Astrocyte (in vitro differentiated cells and primary cell): ENCODE measurements around the gene ATG4D. TPM values are rescaled to one million over a fixed set of nuclear protein-coding genes. Genes with fewer than 3 reads are reported as not detected.

Experiments used
- DNase-seq: peaks from one replicate; pipeline ENCODE4 v3.0.0-alpha.2; 2010; ENCODE audit warnings: low read depth
- FAIRE-seq: peaks from 2 replicates; lab custom pipeline; 2011; peaks lifted over from hg19 to GRCh38; lab: Jason Lieb, UNC
- H2AFZ ChIP-seq: 2 replicates; pipeline ENCODE4 v1.6.0; 2012; ENCODE audit warnings: low read depth, low read length, inconsistent platforms
- H3K27ac ChIP-seq: 2 replicates; pipeline ENCODE4 v1.5.1; 2011; ENCODE audit warnings: low read depth, low read length, inconsistent platforms
- H3K27me3 ChIP-seq: 2 replicates; pipeline ENCODE4 v1.6.0; 2011; ENCODE audit warnings: low read length, inconsistent platforms; ENCODE audit not compliant: insufficient read depth
- H3K36me3 ChIP-seq: 2 replicates; pipeline ENCODE4 v1.5.1; 2011; ENCODE audit warnings: low read length, inconsistent platforms; ENCODE audit not compliant: insufficient read depth
- H3K4me1 ChIP-seq: 2 replicates; pipeline ENCODE4 v1.5.1; 2011; ENCODE audit warnings: low read length, inconsistent platforms; ENCODE audit not compliant: insufficient read depth
- H3K4me2 ChIP-seq: 2 replicates; pipeline ENCODE4 v1.6.0; 2012; ENCODE audit warnings: low read length, inconsistent platforms
- H3K4me3 ChIP-seq: 2 replicates; pipeline ENCODE4 v1.5.1; 2011; ENCODE audit warnings: low read depth, mild to moderate bottlenecking, low read length, inconsistent platforms; ENCODE audit not compliant: insufficient read depth
- H3K79me2 ChIP-seq: 2 replicates; pipeline ENCODE4 v1.6.0; 2012; ENCODE audit warnings: mild to moderate bottlenecking, low read length, inconsistent platforms; ENCODE audit not compliant: insufficient read depth
- H3K9ac ChIP-seq: 2 replicates; pipeline ENCODE4 v1.6.0; 2012; ENCODE audit warnings: mild to moderate bottlenecking, low read length, inconsistent platforms
- H3K9me3 ChIP-seq: 2 replicates; pipeline ENCODE4 v1.5.1; 2012; ENCODE audit warnings: low read depth, mild to moderate bottlenecking, low read length, inconsistent platforms; ENCODE audit not compliant: insufficient read depth
- H4K20me1 ChIP-seq: 2 replicates; pipeline ENCODE4 v1.6.0; 2012; ENCODE audit warnings: low read length, inconsistent platforms; ENCODE audit not compliant: insufficient read depth
- H3K27ac Mint-ChIP-seq: one replicate; pipeline ENCODE4 v1.8.0; 2021; ENCODE audit warnings: mild to moderate bottlenecking, mixed read lengths; ENCODE audit not compliant: unreplicated experiment
- H3K27me3 Mint-ChIP-seq: one replicate; pipeline ENCODE4 v1.8.0; 2021; ENCODE audit warnings: low read depth, mixed read lengths; ENCODE audit not compliant: unreplicated experiment
- H3K36me3 Mint-ChIP-seq: one replicate; pipeline ENCODE4 v1.8.0; 2021; ENCODE audit warnings: low read depth, mixed read lengths; ENCODE audit not compliant: unreplicated experiment
- H3K4me1 Mint-ChIP-seq: one replicate; pipeline ENCODE4 v1.8.0; 2021; ENCODE audit warnings: low read depth, mixed read lengths; ENCODE audit not compliant: unreplicated experiment
- H3K4me3 Mint-ChIP-seq: one replicate; pipeline ENCODE4 v1.8.0; 2021; ENCODE audit warnings: mild to moderate bottlenecking, moderate library complexity, mixed read lengths; ENCODE audit not compliant: unreplicated experiment
- H3K9me3 Mint-ChIP-seq: one replicate; pipeline ENCODE4 v1.8.0; 2021; ENCODE audit warnings: mild to moderate bottlenecking, mixed read lengths; ENCODE audit not compliant: unreplicated experiment
- CTCF ChIP-seq: IDR thresholded peaks from 2 replicates; pipeline ENCODE4 v1.5.1; 2011; ENCODE audit warnings: low read depth, mild to moderate bottlenecking, inconsistent platforms, low read length, moderate library complexity; ENCODE audit not compliant: insufficient read depth
- EZH2 ChIP-seq: IDR thresholded peaks from 2 replicates; pipeline ENCODE4 v1.6.1; 2012; ENCODE audit warnings: mild to moderate bottlenecking, low read length, inconsistent platforms; ENCODE audit not compliant: insufficient read depth
- microRNA-seq: library from miRNA; unstranded; fragments of <30 nt; microRNA quantifications from one replicate; pipeline ENCODE4 v1.2.0, GENCODE V29; 2020
- total RNA-seq: library from RNA; stranded (reverse); gene quantifications from 2 replicates; pipeline ENCODE4 v1.2.1, GENCODE V29; 2021

ATG4D gene
- total RNA-seq, 1 donor from 2014 or later = 23.5 TPM

DNA sequence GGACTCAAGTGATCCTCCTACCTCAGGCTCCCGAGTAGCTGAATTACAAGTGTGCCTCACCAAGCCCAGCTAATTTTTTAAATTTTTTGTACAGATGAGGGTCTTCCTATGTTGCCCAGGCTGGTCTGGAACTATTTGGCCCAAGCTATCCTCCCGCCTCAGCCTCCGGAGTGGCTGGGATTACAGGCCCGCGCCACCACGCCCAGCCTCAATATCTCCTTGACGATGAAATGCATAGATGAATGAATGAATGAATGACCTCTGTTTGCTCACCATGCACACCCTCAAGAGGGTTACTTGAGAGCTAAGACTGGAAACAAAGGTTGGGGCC lies 58.3 kb downstream of the ATG4D start:
- Histone ChIP-seq H3K9me3 (no peaks in the 10 kb centered on the region), H4K20me1 (peaks cover 10% of the 10 kb centered on the region), H3K36me3 (no peaks in the 10 kb centered on the region), H3K27ac (no peak overlapping the region), H3K4me1 (peaks cover 19% of the 10 kb centered on the region), H3K79me2 (peaks cover 37% of the 10 kb centered on the region), H3K4me3 (no peak overlapping the region), H3K9ac (no peak overlapping the region), H2AFZ (peak overlapping the region; percentile 60), H3K27me3 (peaks cover 5% of the 10 kb centered on the region), H3K4me2 (peak overlapping the region; percentile 67)
- H3K9me3 Mint-ChIP-seq = no peaks in the 10 kb centered on the region
- H3K27me3 Mint-ChIP-seq = peaks cover 11% of the 10 kb centered on the region
- H3K36me3 Mint-ChIP-seq = no peaks in the 10 kb centered on the region
- H3K27ac Mint-ChIP-seq = no peak overlapping the region
- no peak for FAIRE-seq
- H3K4me1 Mint-ChIP-seq = peaks cover 9% of the 10 kb centered on the region
- peak; percentile 22 for DNase-seq
- TF ChIP-seq EZH2 (no peak), CTCF (no peak)
- H3K4me3 Mint-ChIP-seq = peak overlapping the region; percentile 81

GRCh38 chr19:10602330-10603083 lies 58.8 kb downstream of the ATG4D start:
- Mint-ChIP-seq H3K27me3 (peaks cover 11% of the 10 kb centered on the region), H3K4me1 (peaks cover 9% of the 10 kb centered on the region), H3K36me3 (no peaks in the 10 kb centered on the region), H3K9me3 (no peaks in the 10 kb centered on the region), H3K4me3 (peak overlapping the region; percentile 87), H3K27ac (no peak overlapping the region)
- H4K20me1 ChIP-seq = peaks cover 10% of the 10 kb centered on the region
- peaks cover 37% of the 10 kb centered on the region for H3K79me2 ChIP-seq
- peak overlapping the region; percentile 99 for H3K4me2 ChIP-seq
- no peaks in the 10 kb centered on the region for H3K9me3 ChIP-seq
- H3K4me3 ChIP-seq = peak overlapping the region; percentile 89
- H3K27ac ChIP-seq = peak overlapping the region; percentile 72
- peak overlapping the region; percentile 93 for H2AFZ ChIP-seq
- no peaks in the 10 kb centered on the region for H3K36me3 ChIP-seq
- DNase-seq (no peak), FAIRE-seq (no peak)
- no peak for TF ChIP-seq CTCF
- TF ChIP-seq EZH2 = no peak
- H3K4me1 ChIP-seq = peaks cover 19% of the 10 kb centered on the region
- H3K27me3 ChIP-seq = peaks cover 5% of the 10 kb centered on the region
- peak overlapping the region; percentile 95 for H3K9ac ChIP-seq

Small RNAs within 50 kb of the gene (microRNA-seq; reads per million reads assigned to microRNA genes)
- gene MIR1238 = not detected

Other genes starting within 250 kb of the ATG4D start
- 2.5 and 3.4 TPM in 2 replicates for gene ZGLP1, start 234.1 kb upstream of the ATG4D start, total RNA-seq
- 18.6 and 24.4 TPM in 2 replicates for gene FDX2, start 227.9 kb upstream of the ATG4D start, total RNA-seq
- gene RAVER1, start 210.4 kb upstream of the ATG4D start, total RNA-seq = 27.5 and 29.6 TPM in 2 replicates
- 10.9 and 12.4 TPM in 2 replicates for gene ICAM3, start 204.3 kb upstream of the ATG4D start, total RNA-seq
- gene TYK2, start 163.3 kb upstream of the ATG4D start, total RNA-seq = 76.5 and 82.7 TPM in 2 replicates
- 240 TPM in 2 replicates for gene CDC37, start 140.4 kb upstream of the ATG4D start, total RNA-seq
- gene PDE4A, start 123.4 kb upstream of the ATG4D start, total RNA-seq = 3.2 and 3.8 TPM in 2 replicates
- gene KEAP1, start 40.5 kb upstream of the ATG4D start, total RNA-seq = 43.6 and 49.4 TPM in 2 replicates
- 1.00 and 1.1 TPM in 2 replicates for gene S1PR5, start 26.5 kb upstream of the ATG4D start, total RNA-seq
- 14.1 and 15.9 TPM in 2 replicates for gene KRI1, start 22.1 kb downstream of the ATG4D start, total RNA-seq
- gene CDKN2D, start 25.1 kb downstream of the ATG4D start, total RNA-seq = 5.4 and 6.1 TPM in 2 replicates
- gene AP1M2, start 43.4 kb downstream of the ATG4D start, total RNA-seq = 1.7 and 4.5 TPM in 2 replicates
- gene SLC44A2, start 81.6 kb downstream of the ATG4D start, total RNA-seq = 91.6 and 94.5 TPM in 2 replicates
- 228 and 244 TPM in 2 replicates for gene ILF3, start 110.4 kb downstream of the ATG4D start, total RNA-seq
- 27.3 and 27.5 TPM in 2 replicates for gene QTRT1, start 157.5 kb downstream of the ATG4D start, total RNA-seq
- gene DNM2, start 174.2 kb downstream of the ATG4D start, total RNA-seq = 129 TPM in 2 replicates